ENCODE results near the gene HES2. TPM values are rescaled to one million over a fixed set of nuclear protein-coding genes. Genes with fewer than 3 reads are reported as not detected.

The HES2 gene
- total RNA-seq, 1 donor from 2014 or later, result 6.4 TPM

DNA sequence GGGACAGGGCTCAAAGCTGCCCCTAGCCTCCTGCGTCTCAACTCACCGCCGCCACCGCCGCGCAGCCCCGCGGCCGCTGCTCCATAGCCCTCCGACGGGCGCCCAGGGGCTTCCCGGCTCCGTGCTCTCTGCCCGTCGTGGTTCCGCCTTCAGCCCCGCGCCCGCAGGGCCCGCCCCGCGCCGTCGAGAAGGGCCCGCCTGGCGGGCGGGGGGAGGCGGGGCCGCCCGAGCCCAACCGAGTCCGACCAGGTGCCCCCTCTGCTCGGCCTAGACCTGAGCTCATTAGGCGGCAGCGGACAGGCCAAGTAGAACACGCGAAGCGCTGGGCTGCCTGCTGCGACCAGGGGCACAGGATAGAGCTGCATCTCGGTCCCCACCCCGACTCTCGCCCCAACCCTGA, 46.3 kb upstream of the HES2 start, which contains the start of gene TNFRSF25:
TNFRSF25 (minus strand) TSS at position 151 of the 400 bp plus-strand sequence; CDS start at position 85, 66 bp downstream.
- ATAC-seq, result no peak
- no peak for DNase-seq
- intact Hi-C loops (cut with DNase I), result no loop called here
- Histone ChIP-seq H3K36me3 (peaks cover 24% of the 10 kb centered on the region), H3K27ac (peak within 1 kb of the TSS; percentile 31), H3K9me3 (no peaks in the 10 kb centered on the region), H3K4me1 (no peaks in the 10 kb centered on the region), H3K4me3 (peak within 1 kb of the TSS; percentile 41), H3K27me3 (ENCODE audit: low read depth) (peaks cover 14% of the 10 kb centered on the region)
- TF ChIP-seq, protein P1, sequence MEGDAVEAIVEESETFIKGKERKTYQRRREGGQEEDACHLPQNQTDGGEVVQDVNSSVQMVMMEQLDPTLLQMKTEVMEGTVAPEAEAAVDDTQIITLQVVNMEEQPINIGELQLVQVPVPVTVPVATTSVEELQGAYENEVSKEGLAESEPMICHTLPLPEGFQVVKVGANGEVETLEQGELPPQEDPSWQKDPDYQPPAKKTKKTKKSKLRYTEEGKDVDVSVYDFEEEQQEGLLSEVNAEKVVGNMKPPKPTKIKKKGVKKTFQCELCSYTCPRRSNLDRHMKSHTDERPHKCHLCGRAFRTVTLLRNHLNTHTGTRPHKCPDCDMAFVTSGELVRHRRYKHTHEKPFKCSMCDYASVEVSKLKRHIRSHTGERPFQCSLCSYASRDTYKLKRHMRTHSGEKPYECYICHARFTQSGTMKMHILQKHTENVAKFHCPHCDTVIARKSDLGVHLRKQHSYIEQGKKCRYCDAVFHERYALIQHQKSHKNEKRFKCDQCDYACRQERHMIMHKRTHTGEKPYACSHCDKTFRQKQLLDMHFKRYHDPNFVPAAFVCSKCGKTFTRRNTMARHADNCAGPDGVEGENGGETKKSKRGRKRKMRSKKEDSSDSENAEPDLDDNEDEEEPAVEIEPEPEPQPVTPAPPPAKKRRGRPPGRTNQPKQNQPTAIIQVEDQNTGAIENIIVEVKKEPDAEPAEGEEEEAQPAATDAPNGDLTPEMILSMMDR (IDR thresholded peaks at IDR 0.05), result no peak

DNA sequence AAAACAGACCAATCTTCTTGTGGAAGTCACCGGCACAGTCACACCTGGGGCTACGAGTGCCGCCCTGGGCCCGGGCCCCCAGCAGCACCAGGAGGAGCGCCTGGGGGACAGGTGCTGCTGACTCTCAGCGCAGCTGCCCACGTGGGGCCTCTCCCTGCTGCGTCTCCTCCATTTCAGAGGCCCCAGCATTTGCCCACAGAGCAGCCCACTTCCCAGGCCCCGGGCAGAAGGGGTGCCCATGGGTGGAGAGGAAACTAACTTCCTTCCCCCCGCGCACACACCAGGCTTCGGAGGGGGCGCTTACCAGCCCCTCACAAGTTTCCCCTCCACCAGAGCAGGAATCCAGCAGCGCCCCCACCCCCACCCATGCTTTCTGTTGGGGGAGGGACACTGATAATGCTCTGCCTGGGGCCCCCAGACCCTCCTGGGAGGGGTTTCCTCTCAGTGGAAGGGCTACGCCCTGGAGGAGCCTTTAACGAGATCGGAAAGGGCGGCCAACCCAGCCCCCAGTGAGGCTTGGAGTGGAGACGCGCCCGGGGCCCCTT, 45.8 kb upstream of the HES2 start:
- peaks cover 17% of the 10 kb centered on the region for H3K27me3 ChIP-seq (ENCODE audit: low read depth)

GRCh38 chr1:6464915-6465314, 45.2 kb upstream of the HES2 start:
- no peak for ATAC-seq
- H3K9me3 ChIP-seq, result no peaks in the 10 kb centered on the region
- H3K4me1 ChIP-seq, result no peaks in the 10 kb centered on the region
- no peak for DNase-seq
- peaks cover 16% of the 10 kb centered on the region for H3K36me3 ChIP-seq
- H3K27ac ChIP-seq, result no peak overlapping the region
- intact Hi-C loops (cut with DNase I), result no loop called here
- peaks cover 21% of the 10 kb centered on the region for H3K27me3 ChIP-seq (ENCODE audit: low read depth)
- H3K4me3 ChIP-seq, result no peak overlapping the region
- TF ChIP-seq, protein P1 (IDR thresholded peaks at IDR 0.05), result no peak

More for the DNA sequence above, 45.8 kb upstream of the HES2 start:
- no peaks in the 10 kb centered on the region for H3K9me3 ChIP-seq
- intact Hi-C loops (cut with DNase I), result no loop called here
- ATAC-seq (no peak), DNase-seq (no peak)
- TF ChIP-seq, protein P1 (IDR thresholded peaks at IDR 0.05), result no peak
- peak overlapping the region; percentile 31 for H3K27ac ChIP-seq
- no peaks in the 10 kb centered on the region for H3K4me1 ChIP-seq
- H3K36me3 ChIP-seq, result peaks cover 22% of the 10 kb centered on the region
- peak overlapping the region; percentile 41 for H3K4me3 ChIP-seq

- Histone ChIP-seq H3K36me3 (peaks cover 13% of the 10 kb centered on the region), H3K4me1 (no peaks in the 10 kb centered on the region), H3K4me3 (no peak overlapping the region), H3K9me3 (no peaks in the 10 kb centered on the region), H3K27ac (no peak overlapping the region), H3K27me3 (ENCODE audit: low read depth) (peaks cover 21% of the 10 kb centered on the region)
- peak in 1 of 2 donors; percentile 5 for ATAC-seq
- TF ChIP-seq, protein P1 (IDR thresholded peaks at IDR 0.05), result no peak
- intact Hi-C loops (cut with DNase I), result no loop called here
- DNase-seq, result no peak
These were observed 44.8 kb upstream of the HES2 start for GRCh38 chr1:6464514-6464836.

- ATAC-seq (no peak), DNase-seq (no peak)
- Histone ChIP-seq H3K27me3 (ENCODE audit: low read depth) (peaks cover 21% of the 10 kb centered on the region), H3K36me3 (peaks cover 9% of the 10 kb centered on the region), H3K4me3 (no peak overlapping the region), H3K27ac (no peak overlapping the region), H3K4me1 (no peaks in the 10 kb centered on the region), H3K9me3 (no peaks in the 10 kb centered on the region)
- intact Hi-C loops (cut with DNase I), result no loop called here
- TF ChIP-seq, protein P1 (IDR thresholded peaks at IDR 0.05), result no peak
These were observed 43.3 kb upstream of the HES2 start for GRCh38 chr1:6463120-6463412.
